ENCODE results near the gene GSTT4. TPM values are rescaled to one million over a fixed set of nuclear protein-coding genes. Genes with fewer than 3 reads are reported as not detected.
"Not testable (repeated sequence)": the region's sequence is repeated elsewhere in the genome, so short reads cannot be mapped to it uniquely, and the experiment has no call there.

The GSTT4 gene
- total RNA-seq, 4 donors from 2014 or later = not detected

DNA sequence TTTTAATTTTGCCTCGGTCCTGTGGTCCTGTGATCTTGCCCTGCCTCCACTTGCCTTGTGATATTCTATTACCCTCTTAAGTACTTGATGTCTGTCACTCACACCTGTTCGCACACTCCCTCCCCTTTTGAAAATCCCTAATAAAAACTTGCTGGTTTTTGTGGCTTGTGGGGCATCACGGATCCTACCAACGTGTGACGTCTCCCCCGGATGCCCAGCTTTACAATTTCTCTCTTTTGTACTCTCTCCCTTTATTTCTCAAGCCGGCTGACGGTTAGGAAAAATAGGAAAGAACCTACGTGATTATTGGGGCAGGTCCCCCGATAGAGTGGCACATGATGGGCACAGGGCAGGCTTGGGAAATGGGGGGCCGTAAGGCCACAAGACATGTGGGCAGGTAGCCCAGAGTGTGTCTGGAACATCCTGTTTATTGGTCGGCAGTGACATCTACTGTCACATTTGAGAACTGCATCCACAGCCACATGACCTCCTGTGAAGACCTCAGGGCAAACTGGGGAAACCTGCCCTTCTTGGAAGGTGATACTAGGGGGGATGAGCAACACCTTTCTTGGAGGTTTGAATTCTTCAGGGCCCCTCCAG is 48.9 kb downstream of the GSTT4 start:
- DNase-seq = peak; percentile 61 to 69
- H3K4me3 ChIP-seq; H3K27ac ChIP-seq; H3K36me3 ChIP-seq; H3K27me3 ChIP-seq; in situ Hi-C loops (cut with MboI; ENCODE audit: low sequenced_read_pairs in 4 of 4); H3K4me1 ChIP-seq; H3K9me3 ChIP-seq: not testable (repeated sequence)
- peak; percentile 85 to 86 for ATAC-seq
- TF ChIP-seq, protein P1, sequence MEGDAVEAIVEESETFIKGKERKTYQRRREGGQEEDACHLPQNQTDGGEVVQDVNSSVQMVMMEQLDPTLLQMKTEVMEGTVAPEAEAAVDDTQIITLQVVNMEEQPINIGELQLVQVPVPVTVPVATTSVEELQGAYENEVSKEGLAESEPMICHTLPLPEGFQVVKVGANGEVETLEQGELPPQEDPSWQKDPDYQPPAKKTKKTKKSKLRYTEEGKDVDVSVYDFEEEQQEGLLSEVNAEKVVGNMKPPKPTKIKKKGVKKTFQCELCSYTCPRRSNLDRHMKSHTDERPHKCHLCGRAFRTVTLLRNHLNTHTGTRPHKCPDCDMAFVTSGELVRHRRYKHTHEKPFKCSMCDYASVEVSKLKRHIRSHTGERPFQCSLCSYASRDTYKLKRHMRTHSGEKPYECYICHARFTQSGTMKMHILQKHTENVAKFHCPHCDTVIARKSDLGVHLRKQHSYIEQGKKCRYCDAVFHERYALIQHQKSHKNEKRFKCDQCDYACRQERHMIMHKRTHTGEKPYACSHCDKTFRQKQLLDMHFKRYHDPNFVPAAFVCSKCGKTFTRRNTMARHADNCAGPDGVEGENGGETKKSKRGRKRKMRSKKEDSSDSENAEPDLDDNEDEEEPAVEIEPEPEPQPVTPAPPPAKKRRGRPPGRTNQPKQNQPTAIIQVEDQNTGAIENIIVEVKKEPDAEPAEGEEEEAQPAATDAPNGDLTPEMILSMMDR (IDR thresholded peaks at IDR 0.05 in 4 of 5, conservative IDR thresholded peaks at IDR 0.05 in 1 of 5) = peak; percentile 84 to 91 (median 89)
- intact Hi-C loops (cut with DNase I; ENCODE audit: low total_unique reads) = loop anchor here (5.0 kb wide), 1 partner anchor 221 kb away; no protein-coding TSS in a partner anchor

DNA sequence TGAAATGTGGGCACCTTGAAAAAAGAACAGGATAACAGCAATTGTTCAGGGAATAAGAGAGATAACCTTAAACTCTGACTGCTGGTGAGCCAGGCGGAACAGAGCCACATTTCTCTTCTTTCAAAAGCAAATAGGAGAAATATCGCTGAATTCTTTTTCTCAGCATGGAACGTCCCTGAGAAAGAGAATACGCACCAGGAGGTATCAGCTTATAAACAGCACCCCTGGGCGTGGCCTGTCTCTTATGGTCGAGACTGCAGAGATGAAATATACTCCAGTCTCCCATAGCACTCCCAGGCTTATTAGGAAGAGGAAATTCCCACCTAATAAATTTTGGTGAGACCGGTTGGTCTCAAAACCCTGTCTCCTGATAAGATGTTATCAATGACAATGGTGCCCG is 49.4 kb downstream of the GSTT4 start:
- H3K36me3 ChIP-seq; ATAC-seq; H3K27me3 ChIP-seq; H3K9me3 ChIP-seq; H3K4me1 ChIP-seq; H3K27ac ChIP-seq; H3K4me3 ChIP-seq; in situ Hi-C loops (cut with MboI; ENCODE audit: low sequenced_read_pairs in 4 of 4); DNase-seq: not testable (repeated sequence)
- intact Hi-C loops (cut with DNase I; ENCODE audit: low total_unique reads) = loop anchor here (5.0 kb wide), 1 partner anchor 221 kb away; no protein-coding TSS in a partner anchor

DNA sequence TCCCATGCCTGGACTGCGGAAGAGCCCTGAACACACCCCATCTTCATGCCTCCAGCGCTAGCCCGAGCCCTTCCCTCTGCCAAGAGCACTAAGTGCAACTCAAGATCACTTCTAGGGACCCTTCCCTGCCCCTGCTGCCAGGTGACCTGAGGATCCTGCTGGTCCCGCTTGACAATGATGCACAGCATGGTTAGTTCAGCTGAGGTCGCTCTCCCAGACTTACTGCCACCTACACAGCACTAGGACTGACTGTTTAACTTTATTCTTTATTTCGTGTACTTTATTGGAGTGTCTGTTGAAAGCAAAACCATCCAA is 50.3 kb downstream of the GSTT4 start:
- H3K27ac ChIP-seq; ATAC-seq; H3K27me3 ChIP-seq; H3K36me3 ChIP-seq; H3K9me3 ChIP-seq; H3K4me3 ChIP-seq; in situ Hi-C loops (cut with MboI; ENCODE audit: low sequenced_read_pairs in 4 of 4); DNase-seq; H3K4me1 ChIP-seq: not testable (repeated sequence)
- intact Hi-C loops (cut with DNase I; ENCODE audit: low total_unique reads) = loop anchor here (5.0 kb wide), 1 partner anchor 222 kb away; no protein-coding TSS in a partner anchor

DNA sequence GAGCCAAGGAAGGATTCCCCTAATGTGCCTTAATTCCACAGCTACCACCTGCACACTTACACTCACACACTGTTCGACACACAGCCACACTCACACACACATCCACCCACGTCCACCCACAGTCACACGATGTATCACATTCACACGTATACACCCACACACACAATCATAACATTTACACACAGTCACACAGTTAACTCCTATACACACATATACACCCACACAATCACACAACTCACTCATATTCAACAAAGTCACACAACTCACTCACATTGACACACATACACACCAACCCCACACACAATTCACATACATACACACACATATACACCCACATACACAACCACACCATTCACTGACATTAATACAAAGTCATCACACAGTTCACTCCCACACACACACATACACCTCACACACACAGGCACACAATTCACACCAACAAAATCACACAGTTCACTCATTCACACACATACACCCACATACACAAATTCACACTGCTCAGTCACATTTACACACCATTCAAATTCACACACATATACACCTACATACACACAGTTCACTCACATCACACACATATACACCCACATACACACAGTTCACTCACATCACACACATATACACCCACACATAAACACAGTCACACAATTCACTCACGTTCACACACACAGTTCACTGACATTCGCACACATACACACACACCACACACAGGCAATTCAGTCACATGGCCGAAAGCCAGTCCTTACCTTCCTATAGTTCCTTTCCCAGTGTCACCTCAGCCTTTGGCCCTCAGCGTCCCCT is 50.9 kb downstream of the GSTT4 start:
- intact Hi-C loops (cut with DNase I; ENCODE audit: low total_unique reads); in situ Hi-C loops (cut with MboI; ENCODE audit: low sequenced_read_pairs in 4 of 4); ATAC-seq; H3K9me3 ChIP-seq; H3K4me3 ChIP-seq; H3K36me3 ChIP-seq; H3K27ac ChIP-seq; DNase-seq; H3K27me3 ChIP-seq; H3K4me1 ChIP-seq: not testable (repeated sequence)

DNA sequence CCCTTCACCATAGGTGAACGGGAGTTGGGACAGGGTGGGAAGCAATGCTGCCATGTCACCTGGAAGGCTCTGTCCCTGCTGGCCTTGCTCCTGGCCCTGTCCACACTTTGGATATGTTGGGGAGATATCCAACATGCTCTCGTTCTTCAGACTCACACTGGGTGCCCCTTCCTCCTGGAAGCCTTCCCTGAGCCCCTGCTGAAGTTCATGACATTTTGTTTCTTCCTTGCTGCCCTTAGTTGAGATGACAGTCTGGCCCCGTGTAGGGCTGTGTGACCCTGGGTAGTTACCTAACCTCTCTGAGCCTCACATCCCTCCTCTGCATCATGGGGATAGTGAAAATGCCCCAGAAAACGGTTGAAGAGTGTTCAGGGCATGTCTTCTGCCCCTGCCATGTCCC is 51.8 kb downstream of the GSTT4 start:
- H3K36me3 ChIP-seq; DNase-seq; in situ Hi-C loops (cut with MboI; ENCODE audit: low sequenced_read_pairs in 4 of 4); H3K4me1 ChIP-seq; ATAC-seq; H3K27ac ChIP-seq; H3K9me3 ChIP-seq; H3K4me3 ChIP-seq; intact Hi-C loops (cut with DNase I; ENCODE audit: low total_unique reads); H3K27me3 ChIP-seq: not testable (repeated sequence)

DNA sequence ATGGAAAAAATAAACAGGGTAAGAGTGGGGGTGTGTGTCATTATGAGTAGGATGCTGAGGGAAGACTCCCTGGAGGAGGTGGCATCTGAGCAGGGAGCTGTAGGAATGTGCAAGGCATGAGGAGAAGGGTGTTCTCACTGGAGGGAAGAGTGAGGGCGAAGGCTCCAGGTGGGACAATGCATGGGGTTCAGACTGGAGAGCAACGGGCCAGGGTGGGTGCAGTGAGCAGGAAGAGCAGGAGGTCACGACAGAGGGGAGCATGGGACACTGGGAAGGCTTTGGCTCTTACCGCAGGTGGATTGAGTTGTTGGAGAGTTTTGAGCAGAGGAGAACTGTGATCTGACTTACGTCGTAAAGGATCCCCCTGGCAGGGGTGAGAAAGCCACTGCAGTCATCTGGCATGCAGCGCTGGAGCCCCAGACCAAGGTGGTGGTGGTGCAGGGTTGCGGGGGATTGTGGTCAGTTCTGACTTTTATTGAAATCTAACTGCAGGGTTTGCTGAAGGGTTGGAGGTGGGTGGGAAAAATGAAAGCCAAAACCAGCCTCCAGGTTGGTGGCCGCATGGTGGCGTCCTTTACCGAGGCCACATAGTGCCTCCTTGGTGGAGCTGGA is 52.4 kb downstream of the GSTT4 start:
- H3K27ac ChIP-seq; H3K4me3 ChIP-seq; ATAC-seq; H3K9me3 ChIP-seq; intact Hi-C loops (cut with DNase I; ENCODE audit: low total_unique reads); H3K27me3 ChIP-seq; H3K36me3 ChIP-seq; DNase-seq; H3K4me1 ChIP-seq; in situ Hi-C loops (cut with MboI; ENCODE audit: low sequenced_read_pairs in 4 of 4): not testable (repeated sequence)

DNA sequence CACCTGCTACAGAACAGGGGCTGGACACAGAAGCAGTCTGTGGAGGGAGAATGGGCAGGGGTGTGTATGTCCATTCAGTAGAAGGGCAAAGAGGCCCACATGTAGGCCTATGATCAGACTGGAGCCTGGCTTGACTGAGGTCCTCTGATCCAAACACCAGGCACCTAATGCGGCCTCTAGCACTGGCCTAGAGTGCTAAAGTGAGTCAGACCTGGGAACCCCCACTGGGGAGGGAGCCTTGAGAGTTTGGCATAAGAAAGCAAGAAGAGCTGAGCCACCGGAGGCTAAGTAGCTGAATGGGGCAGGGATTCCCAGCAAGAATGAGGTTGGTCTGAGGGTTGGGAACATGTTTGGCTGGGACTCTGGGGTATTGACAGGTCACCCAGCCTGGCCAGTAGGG is 53.9 kb downstream of the GSTT4 start:
- H3K9me3 ChIP-seq; H3K4me3 ChIP-seq; DNase-seq; H3K27me3 ChIP-seq; H3K27ac ChIP-seq; H3K4me1 ChIP-seq; H3K36me3 ChIP-seq; in situ Hi-C loops (cut with MboI; ENCODE audit: low sequenced_read_pairs in 4 of 4); ATAC-seq; intact Hi-C loops (cut with DNase I; ENCODE audit: low total_unique reads): not testable (repeated sequence)

DNA sequence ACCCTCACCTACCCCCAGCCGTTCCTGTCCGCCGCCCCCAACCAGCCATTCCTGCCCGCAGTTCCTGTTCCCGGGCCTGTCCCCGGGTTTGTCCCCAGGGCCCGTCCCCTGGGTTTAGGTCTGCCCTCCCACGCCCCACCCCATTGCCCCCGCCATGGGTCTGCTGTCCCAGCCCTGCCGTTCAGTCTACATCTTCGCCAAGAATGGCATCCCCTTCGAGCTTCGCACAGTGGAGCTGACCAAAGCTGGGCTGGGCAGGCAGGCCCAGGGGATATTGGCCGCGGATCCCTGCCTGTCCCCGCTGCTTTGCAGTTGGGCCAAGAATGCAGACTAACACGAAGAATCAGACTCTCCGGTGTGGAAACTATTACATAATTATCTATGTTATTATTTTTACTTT is 55.5 kb downstream of the GSTT4 start:
- H3K4me1 ChIP-seq; in situ Hi-C loops (cut with MboI; ENCODE audit: low sequenced_read_pairs in 4 of 4); H3K4me3 ChIP-seq; H3K27me3 ChIP-seq; H3K27ac ChIP-seq; H3K36me3 ChIP-seq; DNase-seq; ATAC-seq; H3K9me3 ChIP-seq: not testable (repeated sequence)
- intact Hi-C loops (cut with DNase I; ENCODE audit: low total_unique reads) = loop anchor here (5.0 kb wide), 1 partner anchor 53 kb away; no protein-coding TSS in a partner anchor

Measured in gastrocnemius medialis (tissue), 4 donors.